HG03103 (cell line): ENCODE results near the gene IL12B.
"Not testable (repeated sequence)": the region's sequence is repeated elsewhere in the genome, so short reads cannot be mapped to it uniquely, and the experiment has no call there.

ENCODE experiments used
- ATAC-seq: cut with Tn5 transposase; IDR thresholded peaks from one replicate; pipeline ENCODE4 v1.9.1; 2021; ENCODE audit warnings: low read depth; ENCODE audit not compliant: unreplicated experiment

Gene IL12B

GRCh38 chr5:159333545-159333925 lies 3.2 kb upstream of the IL12B start:
- no peak for ATAC-seq

GRCh38 chr5:159332800-159333544 lies 2.7 kb upstream of the IL12B start:
- ATAC-seq = no peak

DNA sequence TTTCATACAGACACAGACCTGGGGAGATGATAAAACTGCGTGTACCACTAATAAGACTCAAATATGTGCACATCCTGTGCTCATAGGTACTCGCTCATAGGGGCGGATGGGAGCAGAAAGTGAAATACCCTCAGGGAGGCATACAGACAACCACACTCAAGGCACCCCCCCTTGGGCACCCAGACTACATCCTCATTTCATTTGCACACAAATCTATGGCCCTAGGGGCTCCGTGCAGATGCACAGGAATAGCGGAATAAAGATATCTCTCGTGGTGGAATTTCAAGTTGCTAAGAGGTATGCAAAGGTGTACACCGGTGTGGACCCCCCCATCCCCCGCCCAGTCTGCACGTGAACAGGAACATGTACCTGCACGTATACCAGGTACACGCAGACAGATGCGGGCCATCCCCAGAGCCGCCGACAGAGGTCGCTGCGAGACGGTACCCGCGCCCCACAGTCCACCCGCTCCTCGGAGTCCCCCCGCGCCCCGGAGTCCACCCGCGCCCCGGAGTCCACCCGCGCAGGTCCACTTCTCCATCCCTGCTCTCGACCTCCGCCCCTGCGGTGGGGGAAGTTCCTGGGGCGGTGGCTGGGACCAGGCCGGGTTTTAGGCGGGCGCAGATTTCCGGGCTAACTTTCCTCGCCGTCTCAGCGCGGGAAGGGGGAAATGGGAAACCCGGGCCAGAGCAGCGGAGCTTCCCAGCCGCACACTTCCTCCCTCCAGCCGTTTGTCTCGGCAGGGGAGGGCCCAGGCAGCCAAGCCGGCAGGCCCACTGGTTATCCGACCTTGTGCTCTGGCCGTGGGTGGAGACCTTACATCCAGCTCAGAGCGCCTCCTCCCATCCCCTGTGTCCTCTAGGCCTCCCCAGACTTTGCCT lies 1.0 kb upstream of the IL12B start:
- ATAC-seq = peak; percentile 41

DNA sequence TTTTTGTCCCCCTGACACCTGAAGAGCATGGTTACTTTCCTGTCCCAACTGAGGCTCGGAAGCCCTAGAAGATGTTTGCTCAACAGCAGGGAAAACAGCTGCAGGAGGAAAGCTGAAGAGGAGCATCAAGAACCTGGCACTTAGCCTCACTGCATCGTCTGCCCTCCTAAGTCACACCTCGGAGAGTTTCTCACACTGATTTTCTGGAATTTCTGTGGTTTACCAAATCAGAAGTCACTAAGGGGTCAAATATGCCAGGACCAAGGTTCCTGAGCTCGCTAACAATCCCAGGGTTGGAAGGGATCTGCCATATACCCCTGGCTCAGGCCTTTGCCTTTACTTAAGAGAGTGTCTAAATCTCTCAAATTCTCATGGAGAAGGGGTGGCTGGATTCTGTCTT lies 5.3 kb downstream of the IL12B start:
- ATAC-seq = no peak

- no peak for ATAC-seq
These were observed 6.1 kb downstream of the IL12B start for GRCh38 chr5:159324102-159324755.

GRCh38 chr5:159322180-159322579 lies 8.1 kb downstream of the IL12B start:
- no peak for ATAC-seq

DNA sequence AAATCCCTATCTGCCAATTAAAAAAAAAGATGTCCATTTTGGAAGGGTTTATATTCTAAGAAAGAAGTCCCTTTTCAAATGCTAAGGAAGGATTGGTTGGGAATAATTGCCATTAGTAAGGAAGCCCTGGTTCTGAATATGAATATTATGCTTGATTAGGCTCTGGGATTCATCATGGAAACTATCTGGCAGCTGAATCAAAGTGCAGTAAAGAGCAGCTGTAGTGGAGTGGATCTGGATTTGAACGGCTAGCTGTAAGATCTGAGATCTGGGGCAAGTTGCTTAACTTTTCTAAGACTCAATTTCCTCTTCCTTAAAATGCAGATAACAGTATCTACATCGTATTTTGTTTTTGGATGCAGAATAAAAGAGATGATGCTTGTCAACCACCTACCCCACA lies 10.5 kb downstream of the IL12B start:
- no peak for ATAC-seq

GRCh38 chr5:159319363-159319762 lies 10.9 kb downstream of the IL12B start:
- ATAC-seq = no peak

GRCh38 chr5:159318448-159318847 lies 11.8 kb downstream of the IL12B start:
- ATAC-seq = no peak

DNA sequence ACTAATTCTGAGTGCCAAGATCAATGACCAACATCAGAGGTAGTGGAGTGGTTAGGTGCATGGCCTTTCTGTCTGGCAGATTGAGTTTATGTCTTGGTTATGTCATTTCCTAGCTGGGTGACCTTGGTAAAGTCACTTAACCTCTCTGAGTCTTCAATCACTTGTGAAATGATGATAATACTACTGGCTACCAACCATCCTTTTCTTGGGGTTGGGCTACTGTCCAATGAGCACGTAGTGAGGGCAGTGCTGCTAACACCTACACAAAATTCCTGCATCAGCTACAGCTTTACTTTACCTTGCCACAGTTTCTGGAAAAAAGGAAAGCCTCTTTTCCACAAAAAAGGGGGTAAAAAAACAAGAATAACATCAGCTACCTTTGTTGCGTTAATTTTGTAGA lies 12.4 kb downstream of the IL12B start:
- no peak for ATAC-seq

GRCh38 chr5:159316519-159317383 lies 13.5 kb downstream of the IL12B start:
- ATAC-seq = peak; percentile 78

DNA sequence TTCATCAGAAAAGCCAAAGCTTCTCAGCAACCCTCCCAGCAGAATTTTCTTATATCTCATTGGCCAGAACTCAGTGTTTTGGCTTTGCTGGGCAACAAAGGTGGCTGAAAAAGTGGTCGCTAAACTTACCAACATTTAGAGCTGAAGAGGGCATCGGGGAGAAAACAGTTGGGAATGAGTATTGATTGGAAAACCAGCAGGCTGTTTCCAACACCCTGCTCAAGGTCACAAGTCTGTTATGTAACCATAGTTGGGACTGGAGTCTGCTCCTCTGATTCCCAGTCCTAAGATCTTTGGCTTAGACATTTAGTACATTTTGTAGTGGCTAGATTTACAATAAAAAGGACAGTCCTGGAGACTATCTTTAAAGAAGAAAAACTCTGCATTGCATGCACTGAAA lies 17.1 kb downstream of the IL12B start:
- no peak for ATAC-seq

- ATAC-seq = no peak
These were observed 19.2 kb downstream of the IL12B start for GRCh38 chr5:159311063-159311462.

DNA sequence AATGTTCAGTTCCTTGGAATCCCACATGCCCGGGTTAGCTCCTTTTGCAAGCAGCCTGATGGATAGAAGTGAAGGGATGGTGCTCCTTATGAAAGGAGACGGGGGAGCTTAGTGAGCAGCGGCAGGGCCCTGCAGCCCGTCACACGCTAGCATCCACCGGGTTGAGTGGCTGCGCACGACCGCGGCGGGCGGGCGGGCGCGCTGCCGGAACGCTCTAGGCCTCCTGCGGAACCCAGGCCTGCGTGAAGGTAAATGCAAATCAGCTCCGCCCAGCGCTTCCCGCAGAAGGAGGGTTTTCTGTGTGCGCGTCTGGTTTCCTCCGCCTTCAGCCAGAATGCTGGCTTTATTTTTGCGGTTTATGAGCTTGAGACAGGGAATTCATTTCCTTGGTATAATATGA lies 19.8 kb downstream of the IL12B start:
- ATAC-seq = no peak

DNA sequence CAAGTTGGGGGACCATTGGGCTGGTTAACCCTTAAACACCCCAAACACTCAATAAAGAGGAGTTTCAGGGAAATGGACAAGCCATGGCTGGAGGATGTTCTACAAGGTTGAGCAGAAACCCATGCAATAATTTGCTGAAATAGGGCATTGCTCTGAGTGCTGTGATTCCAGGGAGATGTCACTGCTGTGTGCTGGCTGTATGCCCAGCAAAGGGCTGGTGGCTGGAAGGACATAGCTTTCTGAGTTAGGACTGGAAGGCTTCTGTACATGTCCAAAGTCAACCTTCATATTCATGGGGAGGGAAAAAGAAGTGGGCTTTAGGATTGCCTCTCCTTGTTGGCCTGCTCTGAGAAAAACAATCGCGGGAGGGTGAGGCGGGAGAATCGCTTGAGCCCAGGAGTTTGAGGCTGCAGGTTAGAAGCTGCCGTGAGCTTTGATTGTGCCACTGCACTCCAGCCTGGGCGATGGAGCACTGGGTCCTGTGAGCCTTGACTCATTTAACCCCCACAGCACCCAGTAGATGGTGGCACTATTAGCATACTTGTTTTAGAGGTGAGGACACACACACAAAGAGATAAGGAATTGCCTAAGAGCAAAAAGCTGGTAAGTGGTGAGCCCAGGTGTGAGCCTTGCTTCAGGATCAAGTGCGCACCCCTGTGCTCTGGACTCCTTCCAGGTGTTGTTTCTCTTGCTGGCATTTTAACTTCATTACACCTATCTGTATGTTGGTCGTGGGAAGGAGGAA lies 20.4 kb downstream of the IL12B start:
- ATAC-seq = no peak

DNA sequence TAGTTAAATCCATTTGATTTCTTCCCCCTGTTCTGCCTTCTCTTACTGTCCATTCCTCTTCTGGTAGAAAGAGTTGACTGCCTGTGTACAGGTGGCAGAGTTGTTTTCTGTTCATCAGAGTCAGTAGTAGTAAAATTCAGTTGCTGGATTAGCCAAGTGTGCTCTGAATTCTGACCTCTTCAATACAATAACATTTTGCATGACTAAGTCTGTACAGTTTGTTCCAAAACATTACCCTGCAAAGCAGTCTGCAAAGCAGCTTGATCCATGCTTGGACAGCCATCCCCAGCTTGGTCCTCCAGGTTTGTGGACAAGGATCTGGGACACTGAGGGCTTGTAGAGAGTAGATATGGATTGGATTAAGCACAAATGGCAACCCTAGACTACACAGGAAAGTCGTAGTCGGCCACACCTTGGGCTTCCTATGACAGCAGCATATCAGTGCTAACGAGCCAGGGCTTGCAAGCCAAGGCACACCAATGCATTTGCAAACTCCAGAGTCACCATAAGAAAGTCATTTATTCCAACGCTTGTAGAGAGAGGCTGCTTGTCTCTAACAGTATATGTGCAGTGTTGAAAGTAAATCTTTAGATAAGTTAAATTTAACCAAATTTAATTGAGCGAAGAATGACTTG lies 25.2 kb downstream of the IL12B start:
- ATAC-seq = no peak

- ATAC-seq = no peak
These were observed 27.0 kb downstream of the IL12B start for GRCh38 chr5:159303286-159303685.

DNA sequence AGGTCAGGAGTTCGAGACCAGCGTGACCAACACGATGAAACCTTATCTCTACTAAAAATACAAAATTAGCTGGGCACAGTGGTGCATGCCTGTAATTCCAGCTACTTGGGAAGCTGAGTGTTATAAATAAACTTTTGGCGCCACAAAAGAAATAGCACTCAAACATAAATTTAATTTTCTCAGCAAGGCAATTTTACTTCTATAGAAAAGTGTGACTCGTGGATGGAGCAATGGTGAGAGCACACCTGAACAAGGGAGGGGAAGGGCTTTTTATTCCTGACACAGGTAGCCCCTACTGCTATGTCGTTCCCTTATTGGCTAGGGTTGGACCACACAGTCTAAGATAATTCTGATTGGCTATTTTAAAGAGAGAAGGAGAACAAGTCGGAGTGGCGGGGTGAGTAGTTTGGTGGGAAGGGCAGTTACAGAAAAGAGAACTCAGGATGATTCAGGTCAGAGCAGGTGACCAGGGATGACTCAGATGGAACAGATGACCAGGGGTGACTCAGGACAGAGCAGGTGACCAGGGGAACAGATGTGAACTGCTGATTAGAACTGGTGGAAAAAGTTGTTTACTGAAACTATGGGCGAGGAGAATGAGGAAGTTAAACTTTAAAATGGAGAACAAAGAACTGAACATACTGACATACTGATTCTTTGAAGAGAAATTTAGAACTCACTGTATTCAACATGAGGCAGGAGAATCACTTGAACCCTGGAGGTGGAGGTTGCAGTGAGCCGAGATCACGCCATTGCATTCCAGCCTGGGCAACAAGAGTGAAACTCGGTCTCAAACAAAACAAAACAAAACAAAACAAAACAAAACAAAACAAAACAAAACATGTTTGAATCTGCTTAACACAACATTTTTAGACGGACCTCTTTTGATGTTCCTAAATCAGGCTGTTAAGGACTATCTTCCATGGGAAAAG lies 28.1 kb downstream of the IL12B start:
- ATAC-seq = not testable (repeated sequence)
